Prostate gland (tissue), 2 donors: Measurements from ENCODE around the gene S100A5.

Source experiments
- POLR2A ChIP-seq: fragments of 450-650 bp; IDR thresholded peaks from one replicate; pipeline ENCODE4 v1.6.1; 2016; ENCODE audit warnings: antibody characterized with exemption, mild to moderate bottlenecking
- POLR2AphosphoS5 ChIP-seq: sonication (generic); formaldehyde crosslinking; IDR thresholded peaks from one replicate; pipeline ENCODE4 v1.6.1; 2017; ENCODE audit warnings: antibody characterized with exemption
- TF ChIP-seq, protein P1 (sequence below), 4 experiments: fragments of 200-600 bp in 2 of 4; fragments of 450-650 bp in 2 of 4; sonication (generic) in 2 of 4; IDR thresholded peaks; 1 replicate in 3 of 4; 2 replicates in 1 of 4; pipeline ENCODE4 v1.5.1; 2016 to 2019; ENCODE audit warnings: antibody characterized with exemption in 4 of 4, mild to moderate bottlenecking in 2 of 4, moderate library complexity in 2 of 4

GRCh38 chr1:153509036-153509435 is 31.7 kb downstream of the S100A5 start:
- TF ChIP-seq, protein P1, sequence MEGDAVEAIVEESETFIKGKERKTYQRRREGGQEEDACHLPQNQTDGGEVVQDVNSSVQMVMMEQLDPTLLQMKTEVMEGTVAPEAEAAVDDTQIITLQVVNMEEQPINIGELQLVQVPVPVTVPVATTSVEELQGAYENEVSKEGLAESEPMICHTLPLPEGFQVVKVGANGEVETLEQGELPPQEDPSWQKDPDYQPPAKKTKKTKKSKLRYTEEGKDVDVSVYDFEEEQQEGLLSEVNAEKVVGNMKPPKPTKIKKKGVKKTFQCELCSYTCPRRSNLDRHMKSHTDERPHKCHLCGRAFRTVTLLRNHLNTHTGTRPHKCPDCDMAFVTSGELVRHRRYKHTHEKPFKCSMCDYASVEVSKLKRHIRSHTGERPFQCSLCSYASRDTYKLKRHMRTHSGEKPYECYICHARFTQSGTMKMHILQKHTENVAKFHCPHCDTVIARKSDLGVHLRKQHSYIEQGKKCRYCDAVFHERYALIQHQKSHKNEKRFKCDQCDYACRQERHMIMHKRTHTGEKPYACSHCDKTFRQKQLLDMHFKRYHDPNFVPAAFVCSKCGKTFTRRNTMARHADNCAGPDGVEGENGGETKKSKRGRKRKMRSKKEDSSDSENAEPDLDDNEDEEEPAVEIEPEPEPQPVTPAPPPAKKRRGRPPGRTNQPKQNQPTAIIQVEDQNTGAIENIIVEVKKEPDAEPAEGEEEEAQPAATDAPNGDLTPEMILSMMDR (IDR thresholded peaks at IDR 0.05) = no peak
- TF ChIP-seq POLR2AphosphoS5 = no peak
- no peak for TF ChIP-seq POLR2A
